Activated CD8-positive, alpha-beta T cell treated with anti-CD3 and anti-CD28 coated beads, Interleukin-2, amount 10 ng/mL, durations not matched to agents 7 days and 5 days (primary cell): Measurements from ENCODE around the gene ENTPD6. TPM values are rescaled to one million over a fixed set of nuclear protein-coding genes. Genes with fewer than 3 reads are reported as not detected.
A peak's percentile ranks its signal among the peaks of the same experiment; 100 is the strongest.

ENCODE experiments used
- ATAC-seq: fragments of 150-1000 bp; cut with Tn5 transposase; one replicate; pipeline ENCODE4 v1.10.0; 2021; ENCODE audit warnings: moderate library complexity
- CTCF ChIA-PET: fragments of 350-600 bp; sonication (Branson Sonifier 250); formaldehyde crosslinking; loops from one replicate; lab custom pipeline; 2021; ENCODE audit warnings: antibody characterized with exemption; lab: Charles Lee
- POLR2A ChIA-PET: fragments of 350-600 bp; sonication (Branson Sonifier 250); formaldehyde crosslinking; loops from one replicate; lab custom pipeline; 2021; ENCODE audit warnings: antibody characterized with exemption; lab: Charles Lee
- DNase-seq: peaks from one replicate; pipeline ENCODE4 v3.0.0-alpha.2; 2020
- H3K27ac Mint-ChIP-seq: one replicate; pipeline ENCODE4 v1.8.0; 2021; ENCODE audit warnings: mild to moderate bottlenecking, mixed read lengths
- H3K27me3 Mint-ChIP-seq: one replicate; pipeline ENCODE4 v1.8.0; 2021; ENCODE audit warnings: low read depth, mixed read lengths
- H3K36me3 Mint-ChIP-seq: one replicate; pipeline ENCODE4 v1.8.0; 2021; ENCODE audit warnings: low read depth, mixed read lengths
- H3K4me1 Mint-ChIP-seq: one replicate; pipeline ENCODE4 v1.8.0; 2021; ENCODE audit warnings: low read depth, mixed read lengths
- H3K4me3 Mint-ChIP-seq: one replicate; pipeline ENCODE4 v1.8.0; 2021; ENCODE audit warnings: mild to moderate bottlenecking, mixed read lengths
- H3K9me3 Mint-ChIP-seq: one replicate; pipeline ENCODE4 v1.8.0; 2022; ENCODE audit warnings: mixed read lengths; ENCODE audit not compliant: insufficient read depth
- total RNA-seq, 2 experiments: library from RNA; stranded (reverse); gene quantifications; one replicate each; pipeline ENCODE4 v1.2.3, GENCODE V29; 2021

The ENTPD6 gene
- total RNA-seq, 2 experiments from 2014 or later: 31.9 TPM

DNA sequence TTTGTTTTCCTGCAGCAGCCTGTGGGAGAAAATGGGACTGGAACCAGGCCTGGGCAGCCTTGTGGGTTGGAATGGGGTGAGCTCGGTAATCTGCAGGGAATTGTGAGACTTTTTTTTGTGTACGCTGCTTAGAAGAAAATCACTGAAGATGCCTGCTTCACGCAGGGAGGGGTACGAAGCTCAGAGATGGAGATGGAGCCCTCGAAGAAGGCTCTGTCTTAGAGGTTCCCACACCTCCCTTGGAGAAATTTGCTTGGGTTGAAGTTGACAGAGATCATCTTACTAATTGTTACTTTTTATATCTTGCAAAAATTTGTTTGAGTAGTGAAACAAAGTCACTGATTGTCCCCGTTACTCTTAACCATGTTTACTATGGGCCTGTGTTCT is 53.3 kb downstream of the ENTPD6 start:
- Mint-ChIP-seq H3K36me3 (peaks cover 10% of the 10 kb centered on the region), H3K27ac (peak overlapping the region; percentile 82), H3K9me3 (no peaks in the 10 kb centered on the region), H3K27me3 (peaks cover 13% of the 10 kb centered on the region), H3K4me3 (peak overlapping the region; percentile 92), H3K4me1 (peaks cover 48% of the 10 kb centered on the region)
- POLR2A ChIA-PET: interaction anchor here (2.3 kb wide), 1 partner anchor 53 kb away, joined by 11 read pairs; the partner anchor contains the start of gene ENTPD6
- CTCF ChIA-PET: interaction anchor here (1.8 to 4.0 kb wide), 2 partner anchors 10 to 150 kb away, joined by 5 to 23 read pairs; no protein-coding TSS in a partner anchor
- DNase-seq: no peak
- ATAC-seq: no peak

GRCh38 chr20:25249198-25249931 is 53.9 kb downstream of the ENTPD6 start:
- Mint-ChIP-seq H3K9me3 (no peaks in the 10 kb centered on the region), H3K4me3 (peak overlapping the region; percentile 92), H3K4me1 (peaks cover 48% of the 10 kb centered on the region), H3K27me3 (peaks cover 13% of the 10 kb centered on the region), H3K36me3 (peaks cover 10% of the 10 kb centered on the region), H3K27ac (peak overlapping the region; percentile 82)
- no peak for DNase-seq
- ChIA-PET CTCF (interaction anchor here (1.5 to 4.0 kb wide), 4 partner anchors 10 to 150 kb away, joined by 3 to 23 read pairs (median 10); no protein-coding TSS in a partner anchor), POLR2A (interaction anchor here (1.5 to 2.3 kb wide), 3 partner anchors 43 to 158 kb away, joined by 3 to 11 read pairs (median 5); partner anchors contain the start of genes ENTPD6 and GINS1)
- no peak for ATAC-seq

- Mint-ChIP-seq H3K27ac (no peak overlapping the region), H3K36me3 (peaks cover 8% of the 10 kb centered on the region), H3K9me3 (no peaks in the 10 kb centered on the region), H3K27me3 (peaks cover 11% of the 10 kb centered on the region), H3K4me1 (peaks cover 45% of the 10 kb centered on the region), H3K4me3 (peak overlapping the region; percentile 92)
- ChIA-PET CTCF (interaction anchor here (0.7 to 2.3 kb wide), 3 partner anchors 10 to 257 kb away, joined by 3 to 15 read pairs (median 3); no protein-coding TSS in a partner anchor), POLR2A (interaction anchor here (1.5 to 1.6 kb wide), 2 partner anchors 44 to 157 kb away, joined by 3 to 5 read pairs; partner anchors contain the start of gene GINS1)
- DNase-seq (no peak), ATAC-seq (no peak)
Measured at GRCh38 chr20:25250508-25250907, 55.0 kb downstream of the ENTPD6 start.

- Mint-ChIP-seq H3K9me3 (no peaks in the 10 kb centered on the region), H3K4me1 (peaks cover 45% of the 10 kb centered on the region), H3K27ac (no peak overlapping the region), H3K4me3 (no peak overlapping the region), H3K27me3 (peaks cover 11% of the 10 kb centered on the region), H3K36me3 (peaks cover 7% of the 10 kb centered on the region)
- POLR2A ChIA-PET: interaction anchor here (1.5 to 1.6 kb wide), 2 partner anchors 44 to 157 kb away, joined by 3 to 5 read pairs; partner anchors contain the start of gene GINS1
- no peak for DNase-seq
- CTCF ChIA-PET: interaction anchor here (0.7 to 2.3 kb wide), 4 partner anchors 9 to 257 kb away, joined by 3 to 15 read pairs (median 3); no protein-coding TSS in a partner anchor
- ATAC-seq: no peak
Measured at GRCh38 chr20:25251019-25251418, 55.5 kb downstream of the ENTPD6 start.

- H3K27ac Mint-ChIP-seq: no peak overlapping the region
- POLR2A ChIA-PET: no interaction called here
- no peaks in the 10 kb centered on the region for H3K9me3 Mint-ChIP-seq
- CTCF ChIA-PET: interaction anchor here (0.8 to 2.3 kb wide), 2 partner anchors 9 to 38 kb away, joined by 3 to 15 read pairs; no protein-coding TSS in a partner anchor
- ATAC-seq (no peak), DNase-seq (no peak)
- no peak overlapping the region for H3K4me3 Mint-ChIP-seq
- peaks cover 7% of the 10 kb centered on the region for H3K36me3 Mint-ChIP-seq
- peaks cover 45% of the 10 kb centered on the region for H3K4me1 Mint-ChIP-seq
- H3K27me3 Mint-ChIP-seq: peaks cover 7% of the 10 kb centered on the region
Measured at GRCh38 chr20:25251558-25251957, 56.0 kb downstream of the ENTPD6 start.

DNA sequence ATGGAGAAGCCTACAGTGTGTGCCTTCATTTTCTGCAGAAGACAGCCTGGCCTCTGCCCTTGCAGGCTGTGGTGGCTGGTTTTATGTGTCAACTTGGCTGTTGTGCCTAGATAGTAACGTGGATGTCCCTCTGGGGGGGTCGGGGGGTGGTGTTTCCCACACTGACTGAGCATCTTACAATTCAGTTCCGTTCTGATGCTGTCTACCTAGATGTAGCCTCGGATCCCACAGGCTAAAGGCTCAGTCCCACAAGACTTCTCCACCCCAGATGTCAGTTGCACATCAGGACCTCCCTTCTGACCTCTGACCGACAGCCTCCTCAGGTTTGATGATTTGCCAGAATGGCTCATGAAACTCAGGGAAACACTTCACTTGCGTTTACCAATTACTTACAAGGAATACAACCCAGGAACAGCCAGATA is 56.7 kb downstream of the ENTPD6 start:
- POLR2A ChIA-PET: interaction anchor here (0.6 kb wide), 1 partner anchor 520 kb away, joined by 4 read pairs; no protein-coding TSS in a partner anchor
- Mint-ChIP-seq H3K27me3 (no peaks in the 10 kb centered on the region), H3K27ac (no peak overlapping the region), H3K4me3 (no peak overlapping the region), H3K9me3 (no peaks in the 10 kb centered on the region), H3K4me1 (peaks cover 38% of the 10 kb centered on the region), H3K36me3 (peaks cover 7% of the 10 kb centered on the region)
- ATAC-seq: no peak
- no peak for DNase-seq
- CTCF ChIA-PET: interaction anchor here (0.9 kb wide), 1 partner anchor 147 kb away, joined by 3 read pairs; no protein-coding TSS in a partner anchor

- peaks cover 7% of the 10 kb centered on the region for H3K36me3 Mint-ChIP-seq
- H3K9me3 Mint-ChIP-seq: no peaks in the 10 kb centered on the region
- no peak for DNase-seq
- no peak for ATAC-seq
- POLR2A ChIA-PET: interaction anchor here (0.6 kb wide), 1 partner anchor 521 kb away, joined by 4 read pairs; no protein-coding TSS in a partner anchor
- no peak overlapping the region for H3K4me3 Mint-ChIP-seq
- no peak overlapping the region for H3K27ac Mint-ChIP-seq
- CTCF ChIA-PET: interaction anchor here (0.9 kb wide), 1 partner anchor 146 kb away, joined by 3 read pairs; no protein-coding TSS in a partner anchor
- H3K4me1 Mint-ChIP-seq: peaks cover 37% of the 10 kb centered on the region
- H3K27me3 Mint-ChIP-seq: no peaks in the 10 kb centered on the region
Measured at GRCh38 chr20:25252686-25253421, 57.3 kb downstream of the ENTPD6 start.

GRCh38 chr20:25253606-25254275 is 58.2 kb downstream of the ENTPD6 start:
- no peaks in the 10 kb centered on the region for H3K27me3 Mint-ChIP-seq
- H3K4me3 Mint-ChIP-seq: no peak overlapping the region
- ChIA-PET POLR2A (no interaction called here), CTCF (no interaction called here)
- H3K9me3 Mint-ChIP-seq: no peaks in the 10 kb centered on the region
- ATAC-seq: no peak
- H3K27ac Mint-ChIP-seq: no peak overlapping the region
- H3K36me3 Mint-ChIP-seq: peaks cover 8% of the 10 kb centered on the region
- no peak for DNase-seq
- H3K4me1 Mint-ChIP-seq: peaks cover 43% of the 10 kb centered on the region

DNA sequence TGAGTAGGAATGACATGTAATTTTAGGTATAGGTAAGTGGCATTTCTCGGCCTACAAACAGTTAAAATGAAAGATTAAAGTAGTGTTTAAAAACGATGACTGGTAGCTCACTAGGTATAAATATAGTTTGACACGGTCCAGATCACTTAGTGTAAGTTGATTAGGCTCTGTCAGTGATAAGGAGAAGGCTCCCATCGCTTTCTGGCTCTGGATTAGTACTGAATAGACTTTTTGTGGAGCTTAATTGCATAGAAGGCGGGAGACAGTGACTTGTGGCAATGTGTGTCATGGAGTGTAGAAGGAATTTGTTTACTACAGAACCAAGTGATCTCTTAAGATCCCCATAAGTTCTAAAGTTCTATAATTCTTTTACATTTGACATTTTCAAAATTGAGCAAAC is 59.1 kb downstream of the ENTPD6 start:
- Mint-ChIP-seq H3K27me3 (no peaks in the 10 kb centered on the region), H3K27ac (no peak overlapping the region), H3K36me3 (peaks cover 13% of the 10 kb centered on the region), H3K4me3 (no peak overlapping the region), H3K9me3 (no peaks in the 10 kb centered on the region), H3K4me1 (peaks cover 44% of the 10 kb centered on the region)
- POLR2A ChIA-PET: no interaction called here
- DNase-seq (no peak), ATAC-seq (no peak)
- CTCF ChIA-PET: no interaction called here

- peaks cover 45% of the 10 kb centered on the region for H3K4me1 Mint-ChIP-seq
- H3K27ac Mint-ChIP-seq: no peak overlapping the region
- no peak for ATAC-seq
- CTCF ChIA-PET: no interaction called here
- H3K4me3 Mint-ChIP-seq: no peak overlapping the region
- no peaks in the 10 kb centered on the region for H3K27me3 Mint-ChIP-seq
- no peak for DNase-seq
- POLR2A ChIA-PET: no interaction called here
- H3K9me3 Mint-ChIP-seq: no peaks in the 10 kb centered on the region
- peaks cover 18% of the 10 kb centered on the region for H3K36me3 Mint-ChIP-seq
Measured at GRCh38 chr20:25254986-25255680, 59.6 kb downstream of the ENTPD6 start.
